ENCODE data around the gene CRABP1. TPM values are rescaled to one million over a fixed set of nuclear protein-coding genes. Genes with fewer than 3 reads are reported as not detected.

CRABP1 gene
- total RNA-seq, 1 donor, result not detected

- no peaks in the 10 kb centered on the region for H3K9me3 ChIP-seq (ENCODE audit: low read depth, low read length)
- no peak for DNase-seq (ENCODE audit: insufficient read length, low spot score, missing footprints)
- H2AFZ ChIP-seq (ENCODE audit: low read length), result no peak overlapping the region
- H3K4me2 ChIP-seq (ENCODE audit: insufficient read depth, low read length), result no peak overlapping the region
- H3K27ac ChIP-seq (ENCODE audit: low read depth, low read length), result no peak overlapping the region
- H3K36me3 ChIP-seq (ENCODE audit: insufficient read depth, low read length), result no peaks in the 10 kb centered on the region
- peaks cover 43% of the 10 kb centered on the region for H3K27me3 ChIP-seq (ENCODE audit: insufficient read depth, low read length)
- H4K20me1 ChIP-seq (ENCODE audit: insufficient read depth, low read length), result no peaks in the 10 kb centered on the region
- no peaks in the 10 kb centered on the region for H3K4me1 ChIP-seq (ENCODE audit: insufficient read depth, low read length)
- no peaks in the 10 kb centered on the region for H3K79me2 ChIP-seq (ENCODE audit: insufficient read depth, low read length)
- TF ChIP-seq CTCF (IDR thresholded peaks at IDR 0.05; ENCODE audit: extremely low read depth, low read depth, low read length), result no peak
- no peak overlapping the region for H3K4me3 ChIP-seq (ENCODE audit: insufficient read depth, low read length)
Measured at GRCh38 chr15:78364233-78364632, 24.1 kb downstream of the CRABP1 start.

GRCh38 chr15:78365917-78366316 lies 25.8 kb downstream of the CRABP1 start:
- H3K4me2 ChIP-seq (ENCODE audit: insufficient read depth, low read length), result no peak overlapping the region
- H3K4me3 ChIP-seq (ENCODE audit: insufficient read depth, low read length), result no peak overlapping the region
- no peaks in the 10 kb centered on the region for H3K9me3 ChIP-seq (ENCODE audit: low read depth, low read length)
- H3K4me1 ChIP-seq (ENCODE audit: insufficient read depth, low read length), result no peaks in the 10 kb centered on the region
- peaks cover 33% of the 10 kb centered on the region for H3K27me3 ChIP-seq (ENCODE audit: insufficient read depth, low read length)
- H4K20me1 ChIP-seq (ENCODE audit: insufficient read depth, low read length), result no peaks in the 10 kb centered on the region
- no peak for DNase-seq (ENCODE audit: insufficient read length, low spot score, missing footprints)
- no peak overlapping the region for H3K27ac ChIP-seq (ENCODE audit: low read depth, low read length)
- H2AFZ ChIP-seq (ENCODE audit: low read length), result no peak overlapping the region
- TF ChIP-seq CTCF (IDR thresholded peaks at IDR 0.05; ENCODE audit: extremely low read depth, low read depth, low read length), result no peak
- no peaks in the 10 kb centered on the region for H3K36me3 ChIP-seq (ENCODE audit: insufficient read depth, low read length)
- H3K79me2 ChIP-seq (ENCODE audit: insufficient read depth, low read length), result no peaks in the 10 kb centered on the region

- Histone ChIP-seq H3K9me3 (ENCODE audit: low read depth, low read length) (no peaks in the 10 kb centered on the region), H3K4me1 (ENCODE audit: insufficient read depth, low read length) (no peaks in the 10 kb centered on the region), H4K20me1 (ENCODE audit: insufficient read depth, low read length) (no peaks in the 10 kb centered on the region), H2AFZ (ENCODE audit: low read length) (no peak overlapping the region), H3K79me2 (ENCODE audit: insufficient read depth, low read length) (no peaks in the 10 kb centered on the region), H3K27me3 (ENCODE audit: insufficient read depth, low read length) (peaks cover 31% of the 10 kb centered on the region), H3K27ac (ENCODE audit: low read depth, low read length) (no peak overlapping the region), H3K36me3 (ENCODE audit: insufficient read depth, low read length) (no peaks in the 10 kb centered on the region), H3K4me2 (ENCODE audit: insufficient read depth, low read length) (no peak overlapping the region), H3K4me3 (ENCODE audit: insufficient read depth, low read length) (no peak overlapping the region)
- DNase-seq (ENCODE audit: insufficient read length, low spot score, missing footprints), result no peak
- no peak for TF ChIP-seq CTCF (IDR thresholded peaks at IDR 0.05; ENCODE audit: extremely low read depth, low read depth, low read length)
Measured at GRCh38 chr15:78366342-78366741, 26.2 kb downstream of the CRABP1 start.

GRCh38 chr15:78368651-78369050 lies 28.5 kb downstream of the CRABP1 start:
- Histone ChIP-seq H3K9me3 (ENCODE audit: low read depth, low read length) (no peaks in the 10 kb centered on the region), H3K79me2 (ENCODE audit: insufficient read depth, low read length) (no peaks in the 10 kb centered on the region), H3K36me3 (ENCODE audit: insufficient read depth, low read length) (no peaks in the 10 kb centered on the region), H2AFZ (ENCODE audit: low read length) (no peak overlapping the region), H3K27ac (ENCODE audit: low read depth, low read length) (no peak overlapping the region), H3K4me1 (ENCODE audit: insufficient read depth, low read length) (no peaks in the 10 kb centered on the region), H4K20me1 (ENCODE audit: insufficient read depth, low read length) (no peaks in the 10 kb centered on the region), H3K27me3 (ENCODE audit: insufficient read depth, low read length) (peaks cover 22% of the 10 kb centered on the region), H3K4me3 (ENCODE audit: insufficient read depth, low read length) (no peak overlapping the region), H3K4me2 (ENCODE audit: insufficient read depth, low read length) (no peak overlapping the region)
- DNase-seq (ENCODE audit: insufficient read length, low spot score, missing footprints), result no peak
- no peak for TF ChIP-seq CTCF (IDR thresholded peaks at IDR 0.05; ENCODE audit: extremely low read depth, low read depth, low read length)
